Fibroblast of skin of left quadriceps (primary cell): ENCODE results near the gene CDK5RAP1.
A peak's percentile ranks its signal among the peaks of the same experiment; 100 is the strongest.
"Not testable (repeated sequence)": the region's sequence is repeated elsewhere in the genome, so short reads cannot be mapped to it uniquely, and the experiment has no call there.

Source experiments
- DNase-seq, 2 experiments: peaks; one replicate each; pipeline ENCODE4 v3.0.0-alpha.2; 2013; ENCODE audit warnings: low read depth in 2 of 2

CDK5RAP1 gene

DNA sequence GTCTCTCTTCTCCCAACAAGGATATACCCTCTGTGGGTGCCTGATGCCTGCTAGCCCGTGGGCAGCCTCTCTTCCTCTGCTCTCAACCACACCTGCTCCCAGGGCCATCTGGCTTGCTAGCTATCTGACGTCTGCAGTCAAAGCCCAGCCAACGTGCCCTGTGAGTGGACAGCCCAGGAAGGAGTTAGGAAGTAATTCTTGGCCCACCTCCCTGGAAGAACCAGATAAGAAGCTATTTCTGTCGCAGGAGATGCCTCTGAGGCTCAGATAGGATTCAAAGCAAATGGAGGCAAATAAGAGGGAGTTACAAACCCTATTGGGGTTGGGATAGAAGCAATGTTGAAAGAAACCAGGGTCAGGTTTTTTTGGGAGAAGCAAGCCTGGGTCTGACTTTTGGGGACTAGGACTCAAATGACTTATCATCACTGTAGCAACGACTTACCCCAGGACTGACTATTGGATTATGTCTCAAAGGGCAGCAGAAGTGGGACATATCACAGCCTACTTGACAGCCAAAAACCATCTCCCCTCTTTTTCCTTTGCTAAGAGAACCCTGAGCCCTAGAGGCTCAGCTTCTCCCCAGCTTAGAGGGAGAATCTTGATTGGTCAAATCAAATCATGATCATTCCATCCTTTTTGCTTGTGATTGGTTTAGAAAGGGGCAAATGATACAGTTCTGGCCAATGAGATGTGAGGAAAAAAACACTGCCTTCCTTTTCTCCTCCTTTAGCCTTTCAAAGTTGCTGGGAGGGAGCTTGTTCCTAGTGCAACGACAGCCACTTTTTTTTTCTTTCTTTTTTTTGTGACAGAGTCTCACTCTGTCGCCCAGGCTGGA is 18.0 kb upstream of the CDK5RAP1 start:
- no peak for DNase-seq

DNA sequence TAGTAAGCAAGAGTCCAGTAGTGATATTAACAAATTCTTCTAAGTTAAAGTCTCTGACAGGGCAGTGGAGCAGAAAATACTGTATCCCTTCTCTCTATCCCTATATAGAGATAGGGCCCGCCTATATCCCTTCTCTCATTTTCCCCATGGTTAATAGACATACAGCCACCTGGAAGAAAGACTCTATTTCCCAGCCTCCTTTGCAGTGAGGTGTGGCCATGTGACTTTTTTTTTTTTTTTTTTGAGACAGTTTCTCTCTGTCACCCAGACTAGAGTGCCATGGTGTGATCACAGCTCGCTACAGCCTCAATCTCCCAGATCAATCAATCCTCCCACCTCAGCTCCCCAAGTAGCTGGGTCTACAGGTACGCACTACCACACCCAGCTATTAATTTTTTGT is 16.7 kb upstream of the CDK5RAP1 start:
- DNase-seq: no peak

DNA sequence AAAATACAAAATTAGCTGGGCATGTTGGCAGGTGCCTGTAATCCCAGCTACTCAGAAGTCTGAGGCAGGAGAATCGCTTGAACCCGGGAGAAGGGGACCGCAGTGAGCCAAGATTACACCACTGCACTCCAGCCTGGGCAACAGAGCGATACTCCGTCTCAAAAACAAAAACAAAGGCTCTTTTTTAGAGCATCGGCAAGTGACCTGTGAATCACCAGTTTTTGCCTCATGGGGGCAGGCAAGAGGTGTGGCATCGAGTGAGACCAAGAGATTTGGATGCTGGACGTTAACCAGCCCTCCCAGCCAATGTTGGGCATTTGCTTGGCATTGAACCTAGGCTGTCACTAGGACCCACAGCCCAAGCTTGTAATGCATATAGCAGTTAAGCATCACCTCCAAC is 14.6 kb upstream of the CDK5RAP1 start:
- no peak for DNase-seq

DNA sequence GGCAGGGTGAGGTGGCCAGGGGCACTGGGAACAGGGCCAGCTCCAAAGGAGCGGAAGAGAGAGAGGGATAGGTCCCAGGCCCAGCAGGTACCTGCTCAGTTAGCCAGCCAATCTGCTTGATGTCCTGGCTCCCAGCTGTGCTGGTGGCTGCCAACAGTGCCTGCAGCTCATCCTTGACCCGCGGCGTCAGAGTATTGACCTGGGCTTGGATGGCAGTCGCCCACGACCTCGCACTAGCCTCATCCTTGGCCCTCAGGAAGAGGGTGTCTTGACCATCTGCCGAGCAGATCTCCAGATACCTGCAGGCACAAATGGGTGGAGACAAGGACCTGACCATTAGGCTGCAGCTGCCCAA is 11.1 kb upstream of the CDK5RAP1 start:
- no peak for DNase-seq

DNA sequence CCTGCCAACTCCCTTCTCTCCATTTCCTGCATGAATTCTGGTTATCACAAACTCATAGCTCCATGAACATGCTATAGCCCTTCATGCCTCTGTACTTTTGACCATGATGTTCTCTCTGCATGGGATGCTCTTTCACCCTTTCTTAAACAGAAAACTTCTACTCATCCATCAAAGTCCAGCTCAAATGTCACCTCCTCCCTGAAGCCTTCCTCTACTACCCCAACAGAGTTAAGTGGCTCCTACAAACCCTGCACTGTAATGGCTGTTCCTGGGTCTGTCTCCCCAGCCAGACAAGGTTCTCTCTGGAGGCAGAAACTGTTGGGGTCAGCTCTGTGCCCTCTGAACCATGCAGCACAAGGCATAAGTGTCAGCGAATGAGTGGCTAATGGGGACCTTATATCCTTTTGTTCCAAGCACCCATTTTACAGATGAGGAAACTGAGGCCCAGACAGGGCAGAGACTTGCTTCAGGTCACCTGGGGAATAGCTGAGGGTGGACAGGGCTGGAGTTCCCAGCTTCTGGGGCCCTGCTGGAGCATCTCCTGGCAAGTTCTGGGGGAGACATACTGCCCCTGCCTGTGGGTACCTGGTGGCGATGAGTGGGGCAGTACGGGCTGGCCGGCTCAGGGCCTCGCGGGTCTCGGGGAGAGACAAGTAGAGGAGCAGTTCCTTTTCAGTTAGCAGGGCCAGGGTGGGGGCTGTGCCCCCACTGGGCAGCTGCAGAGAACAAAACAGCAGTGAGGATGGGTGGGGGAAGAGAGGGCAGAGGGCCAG is 10.6 kb upstream of the CDK5RAP1 start:
- no peak for DNase-seq

DNA sequence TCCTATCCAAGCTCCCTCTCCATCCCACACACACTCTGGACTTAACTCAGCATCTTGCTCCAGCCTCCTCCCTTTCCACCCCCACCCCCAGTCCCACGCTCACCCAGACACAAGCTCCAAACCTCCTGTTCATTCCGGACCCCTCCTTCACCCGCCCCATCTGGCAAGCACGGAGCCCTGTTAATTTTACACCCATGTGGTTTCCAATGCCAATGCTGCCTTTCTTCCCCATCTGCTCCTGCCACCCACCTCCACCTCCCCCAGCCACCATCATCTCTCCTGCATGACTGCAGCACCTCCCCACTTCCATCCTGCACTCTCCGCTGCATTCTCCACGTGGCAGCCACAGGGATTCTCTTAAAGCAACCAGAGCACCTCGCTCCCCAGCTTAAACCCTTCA is 9.9 kb upstream of the CDK5RAP1 start:
- no peak for DNase-seq

DNA sequence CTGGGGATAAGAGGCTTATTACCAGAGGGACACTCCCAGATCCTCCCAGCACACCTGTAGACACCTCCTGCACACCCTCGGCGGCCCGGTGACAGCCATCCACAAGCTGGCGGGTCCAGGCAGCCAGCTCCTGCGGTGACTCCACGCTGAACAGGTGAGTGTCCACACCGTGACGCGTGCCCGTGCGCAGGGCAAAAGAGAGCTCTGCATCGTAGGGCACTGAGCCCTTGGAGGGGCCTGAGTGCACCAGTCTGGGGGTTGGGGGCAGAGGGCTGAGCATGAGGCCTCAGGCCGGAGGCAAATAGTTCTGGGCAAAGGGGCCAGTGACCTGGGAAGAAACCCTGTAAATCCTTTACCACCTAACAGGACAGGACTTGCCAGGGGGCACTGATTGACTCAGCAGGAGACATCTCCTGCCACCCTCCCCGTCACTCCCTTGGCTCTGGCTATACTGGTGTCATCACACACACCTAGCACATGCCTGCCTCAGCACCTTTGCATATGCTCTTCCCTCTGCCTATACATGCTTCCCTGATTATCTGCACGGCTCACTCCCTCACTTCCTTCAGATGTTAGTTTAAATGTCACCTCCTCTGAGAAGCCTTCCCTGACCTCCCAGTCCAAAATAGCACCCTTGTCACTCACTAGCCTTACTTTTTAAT is 8.9 kb upstream of the CDK5RAP1 start:
- DNase-seq: no peak

DNA sequence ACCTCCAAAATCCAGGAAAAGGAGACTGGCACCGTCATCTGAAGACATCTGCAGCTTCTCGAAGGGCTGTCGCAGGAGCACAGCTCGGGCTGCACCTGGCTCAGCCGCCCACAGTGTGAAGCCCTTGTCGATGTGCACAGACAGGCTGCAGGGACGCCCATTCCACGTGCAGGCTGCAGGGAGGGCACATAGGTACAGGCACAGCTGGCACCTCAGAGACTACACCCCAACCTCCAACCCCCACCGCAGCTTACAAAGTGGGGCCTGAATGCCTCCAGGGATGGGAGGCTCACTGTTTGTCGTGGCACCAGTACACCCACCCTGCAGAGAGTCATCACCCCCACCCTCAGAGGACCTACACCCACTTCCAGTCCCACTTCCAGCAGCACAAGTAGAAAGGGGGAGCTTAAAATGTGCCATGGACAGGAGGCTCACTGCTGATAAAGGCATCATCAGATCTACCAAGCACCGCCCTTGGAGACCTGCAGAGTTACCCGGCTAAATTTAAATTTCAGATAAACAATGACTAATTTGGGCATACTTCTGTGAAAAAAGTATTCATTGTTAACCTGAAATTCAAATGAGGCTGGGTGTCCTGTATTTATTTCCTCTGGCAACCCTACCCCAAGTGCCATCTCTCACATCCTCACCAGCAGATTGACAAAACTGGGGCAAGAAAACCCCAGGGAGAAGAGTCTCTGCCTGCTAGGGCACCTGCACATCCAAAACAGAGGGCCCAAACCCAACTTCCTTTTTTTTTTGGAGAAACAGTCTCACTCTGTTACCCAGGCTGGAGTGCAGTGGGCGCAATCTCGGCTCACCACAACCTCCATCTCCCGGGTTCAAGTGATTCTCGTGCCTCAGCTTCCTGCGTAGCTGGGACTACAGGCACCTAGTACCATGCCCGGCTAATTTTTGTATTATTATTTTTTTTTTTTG is 7.7 kb upstream of the CDK5RAP1 start:
- DNase-seq: no peak

DNA sequence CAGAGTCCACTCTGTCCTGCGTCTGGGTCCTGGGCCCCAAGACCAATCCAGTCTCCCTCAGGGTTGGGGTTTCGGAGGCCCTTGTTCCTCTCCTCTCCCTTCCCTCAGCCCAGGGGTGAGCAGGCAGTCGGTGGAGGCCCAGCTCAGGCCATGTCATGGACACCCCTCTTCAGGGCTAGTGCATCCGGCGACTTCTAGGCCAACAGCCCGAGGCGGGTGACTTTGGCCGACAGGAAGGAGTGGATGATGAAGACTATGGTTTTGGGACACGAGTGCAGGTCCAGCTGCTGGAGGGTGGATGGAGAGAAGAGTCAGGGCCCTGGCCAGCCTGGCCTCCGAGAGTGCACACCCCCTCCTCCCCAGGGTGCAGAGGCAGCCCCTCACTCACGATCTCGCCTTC is 7.0 kb upstream of the CDK5RAP1 start:
- DNase-seq: no peak

DNA sequence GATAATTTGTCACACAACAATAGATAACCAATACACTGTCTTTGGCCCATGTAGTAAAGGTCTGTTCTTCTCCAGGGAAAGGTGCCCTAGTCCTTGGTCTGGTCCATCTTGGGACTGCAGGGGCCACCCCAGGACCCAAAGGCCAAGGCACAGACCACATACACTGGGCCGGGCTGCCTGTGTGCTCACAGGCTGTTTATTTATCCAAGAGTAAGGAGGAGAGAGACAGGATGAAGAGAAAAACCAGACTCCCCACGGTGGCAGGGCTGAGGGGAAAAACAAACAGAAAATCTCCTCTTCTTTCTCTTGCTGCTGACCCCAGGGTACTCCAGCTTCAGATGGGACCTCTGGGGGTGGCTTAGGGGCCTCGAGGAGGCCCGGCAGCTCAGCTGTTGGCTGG is 6.5 kb upstream of the CDK5RAP1 start:
- no peak for DNase-seq

DNA sequence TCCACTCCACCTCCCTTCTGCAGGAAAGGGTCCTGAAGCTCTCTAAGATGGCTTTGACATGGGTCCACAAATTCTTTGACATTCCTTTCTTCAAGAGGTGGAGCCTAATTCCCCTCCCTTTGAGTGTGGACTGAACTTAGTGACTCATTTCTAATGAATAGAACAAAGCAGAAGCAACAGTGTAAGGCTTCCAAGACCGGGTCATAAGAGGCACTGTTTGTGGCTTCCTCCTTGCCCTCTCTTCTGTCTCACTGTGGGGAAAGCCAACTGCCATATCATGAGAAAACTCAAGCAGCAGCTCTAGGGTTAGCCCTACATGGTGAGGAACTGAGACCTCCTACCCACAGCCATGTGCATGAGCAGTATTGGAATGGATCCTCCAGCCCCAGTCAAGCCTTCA is 5.9 kb upstream of the CDK5RAP1 start:
- no peak for DNase-seq

DNA sequence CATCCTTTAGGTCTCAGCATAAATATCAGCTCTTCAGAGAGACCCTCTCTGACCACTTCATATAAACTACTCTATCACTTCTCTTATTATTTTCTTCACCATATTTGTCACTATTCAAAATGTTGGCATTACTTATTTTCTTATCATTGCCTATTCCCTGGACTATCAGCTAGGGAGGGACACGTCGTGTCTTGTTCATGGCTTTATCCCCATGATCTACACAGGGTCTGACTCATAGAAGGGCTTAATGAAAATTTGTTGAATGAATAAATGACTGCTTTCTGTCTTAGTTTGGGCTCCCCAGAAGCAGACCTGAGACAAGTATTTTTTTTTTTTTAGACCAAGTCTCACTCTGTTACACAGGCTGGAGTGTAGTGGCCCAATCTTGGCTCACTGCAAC is 3.0 kb upstream of the CDK5RAP1 start:
- no peak for DNase-seq

DNA sequence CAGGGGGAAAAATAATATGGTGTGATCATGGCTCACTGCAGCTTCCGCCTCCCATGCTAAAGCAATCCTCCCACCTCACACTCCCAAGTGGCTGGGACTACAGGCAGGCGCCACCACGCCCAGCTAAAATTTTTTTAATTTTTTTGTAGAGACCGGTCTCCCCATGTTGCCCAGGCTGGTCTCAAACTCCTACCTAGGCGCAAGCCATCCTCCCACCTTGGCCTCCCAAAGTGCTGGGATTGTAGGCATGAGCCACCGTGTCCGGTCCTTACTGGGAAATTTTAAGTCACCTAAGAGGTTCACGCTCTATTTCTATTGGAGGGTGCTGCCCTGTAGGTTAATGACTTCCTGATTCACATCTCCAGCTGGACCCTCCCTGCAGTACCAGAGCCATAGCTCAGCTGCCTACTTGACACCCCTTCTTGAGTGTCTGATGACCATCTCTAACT is 626 bp upstream of the CDK5RAP1 start:
- DNase-seq: no peak

DNA sequence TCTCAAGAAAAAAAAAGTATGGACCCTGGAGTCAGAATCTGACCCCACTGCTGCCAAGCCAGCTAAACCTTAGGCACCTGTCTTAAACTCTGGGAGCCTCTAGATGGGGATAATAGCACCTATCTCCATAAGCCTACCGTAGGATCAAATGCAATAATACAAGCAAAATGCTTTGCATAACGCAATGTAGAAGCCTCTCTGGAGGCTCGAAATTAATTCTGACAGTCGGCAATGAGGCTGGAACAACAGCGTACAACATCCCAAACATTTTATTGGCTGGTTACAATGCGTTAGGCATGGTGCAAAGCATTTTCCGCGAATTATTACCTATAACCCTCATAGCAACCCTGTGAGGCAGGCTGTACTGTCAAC is 521 bp downstream of the CDK5RAP1 start:
- DNase-seq: no peak

DNA sequence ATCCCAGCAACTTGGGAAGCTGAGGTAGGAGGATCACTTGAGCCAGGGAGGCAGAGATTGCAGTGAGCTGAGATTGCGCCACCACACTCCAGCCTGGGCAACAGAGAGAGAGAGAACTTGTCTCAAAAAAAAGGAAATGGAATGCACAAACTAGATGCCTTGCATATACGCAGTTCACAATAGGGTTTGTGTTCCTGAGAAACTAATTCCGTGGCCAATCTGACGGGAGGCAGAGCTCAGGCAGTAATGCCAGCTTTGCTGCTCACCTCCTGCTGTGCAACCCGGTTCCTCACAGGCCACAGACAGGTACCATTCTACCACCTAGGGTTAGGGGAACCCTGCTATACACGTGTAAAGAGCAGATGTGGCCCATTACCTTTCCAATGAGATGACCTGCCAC is 1.4 kb downstream of the CDK5RAP1 start:
- DNase-seq: no peak

DNA sequence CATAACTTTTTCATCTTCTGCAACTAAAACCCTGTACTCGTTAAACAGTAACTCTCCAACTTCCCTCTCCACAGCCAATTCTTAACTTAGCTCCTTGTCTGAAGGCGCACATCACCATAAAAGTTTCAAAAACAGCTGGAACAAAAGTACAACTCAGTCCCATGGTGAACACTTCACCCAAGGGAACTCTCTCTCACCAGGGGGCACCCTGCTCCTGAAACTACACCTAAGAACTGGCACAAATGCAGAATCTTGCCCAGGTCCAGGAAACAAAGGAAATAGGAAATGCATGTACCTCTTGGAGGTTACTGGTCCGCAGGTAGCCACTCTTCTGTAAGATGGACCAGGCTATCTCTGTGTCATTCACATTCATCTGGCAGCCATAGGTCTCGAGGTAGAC is 6.6 kb downstream of the CDK5RAP1 start:
- no peak for DNase-seq

DNA sequence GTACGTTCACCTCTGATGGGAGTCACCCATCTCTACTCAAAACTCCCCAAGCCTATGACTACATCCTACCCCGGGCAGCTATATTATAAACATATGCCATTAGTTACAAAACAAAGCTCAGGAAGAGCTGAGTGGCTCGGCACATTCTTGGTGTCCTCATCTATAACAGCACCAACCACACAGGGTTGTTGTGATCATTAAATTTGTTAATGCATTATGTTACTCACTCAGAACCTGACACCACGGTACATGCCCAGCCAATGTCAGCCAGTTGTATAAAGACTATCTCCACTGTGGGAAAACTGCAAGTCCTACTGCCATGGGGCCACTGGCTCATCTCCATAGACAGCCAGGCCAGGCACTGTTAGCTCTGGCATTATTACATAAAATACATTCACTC is 7.7 kb downstream of the CDK5RAP1 start:
- peak; percentile 33 to 34 for DNase-seq

DNA sequence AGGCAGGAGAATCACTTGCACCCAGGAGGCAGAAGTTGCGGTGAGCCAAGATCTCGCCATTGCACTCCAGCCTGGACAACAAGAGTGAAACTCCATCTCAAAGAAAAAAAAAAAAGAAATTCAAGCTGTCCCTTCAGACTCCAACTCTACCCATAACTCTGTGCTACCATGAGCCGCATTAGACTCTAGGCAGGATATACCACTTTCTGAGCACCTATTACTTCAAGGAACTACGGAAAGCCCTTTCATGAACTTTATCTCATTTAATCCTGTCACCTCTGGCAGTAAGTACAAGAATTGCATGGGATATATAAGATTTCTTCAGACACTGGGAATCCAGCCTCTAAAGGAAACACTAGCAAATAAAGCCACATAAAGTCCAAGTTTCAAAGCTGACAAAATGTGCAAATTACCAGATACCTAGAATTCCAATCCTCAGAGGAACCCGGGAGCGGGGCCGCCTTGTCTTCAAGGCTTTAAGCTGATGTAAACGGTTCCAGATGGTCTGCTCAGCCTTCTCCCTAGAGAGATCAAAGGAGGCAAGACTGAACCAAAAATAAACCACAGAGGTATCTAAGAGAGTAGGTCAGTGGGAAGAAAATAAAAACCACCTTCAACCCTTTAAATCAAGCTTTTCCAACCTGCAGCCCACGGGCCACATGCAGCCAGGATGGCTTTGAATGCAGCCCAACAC is 9.4 kb downstream of the CDK5RAP1 start:
- peak; percentile 95 to 96 for DNase-seq

DNA sequence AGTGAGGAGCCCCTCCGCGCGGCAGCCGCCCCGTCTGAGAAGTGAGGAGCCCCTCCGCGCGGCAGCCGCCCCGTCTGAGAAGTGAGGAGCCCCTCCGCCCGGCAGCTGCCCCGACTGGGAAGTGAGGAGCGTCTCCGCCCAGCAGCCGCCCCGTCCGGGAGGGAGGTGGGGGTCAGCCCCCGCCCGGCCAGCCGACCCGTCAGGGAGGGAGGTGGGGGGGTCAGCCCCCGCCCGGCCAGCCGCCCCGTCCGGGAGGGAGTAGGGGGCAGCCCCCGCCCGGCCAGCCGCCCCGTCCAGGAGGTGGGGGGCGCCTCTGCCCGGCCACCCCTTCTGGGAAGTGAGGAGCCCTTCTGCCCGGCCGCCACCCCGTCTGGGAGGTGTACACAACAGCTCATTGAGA is 12.0 kb downstream of the CDK5RAP1 start:
- DNase-seq: not testable (repeated sequence)

DNA sequence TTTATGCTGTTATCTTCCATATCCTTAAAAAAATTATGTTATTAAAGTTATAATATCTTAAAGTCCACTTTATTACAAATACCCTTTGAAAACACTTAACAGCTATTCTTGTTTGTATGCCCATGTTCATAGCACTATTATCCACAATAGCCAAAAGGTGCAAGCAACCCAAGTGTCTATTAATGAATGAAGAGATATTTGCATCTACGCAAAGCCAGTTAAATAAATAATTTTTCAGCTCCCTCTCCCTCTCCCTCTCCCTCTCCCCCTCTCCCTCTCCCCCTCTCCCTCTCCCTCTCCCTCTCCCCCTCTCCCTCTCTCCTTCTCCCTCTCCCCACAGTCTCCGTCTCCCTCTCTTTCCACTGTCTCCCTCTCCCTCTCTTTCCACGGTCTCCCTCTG is 13.1 kb downstream of the CDK5RAP1 start:
- no peak for DNase-seq

DNA sequence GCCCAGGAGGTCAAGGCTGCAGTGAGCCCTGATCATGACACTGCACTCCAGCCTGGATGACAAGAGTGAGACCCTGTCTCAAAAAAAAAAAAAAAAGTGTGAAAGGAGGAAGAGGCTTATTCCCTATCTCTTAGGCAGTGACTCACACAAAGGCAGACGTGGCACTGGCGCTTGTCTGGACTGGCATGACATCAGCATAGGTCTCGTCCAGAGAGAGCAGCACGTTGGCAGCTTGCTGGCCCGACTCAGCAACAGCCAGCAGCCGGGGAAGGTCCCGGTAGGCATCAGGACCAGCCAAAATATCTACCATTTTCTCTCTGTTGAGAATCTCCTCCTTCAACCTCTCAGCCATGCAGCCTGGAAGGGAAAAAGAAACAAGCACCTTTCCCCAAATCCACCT is 14.1 kb downstream of the CDK5RAP1 start:
- DNase-seq: no peak
